AG04449 (cell line): Measurements from ENCODE around the gene SWAP70.

Experiments used
- CTCF ChIA-PET: fragments of 350-600 bp; formaldehyde crosslinking; extraction: SDS; loops from one replicate; lab custom pipeline; 2021; ENCODE audit warnings: antibody characterized with exemption; lab: Yijun Ruan, JAX
- POLR2A ChIA-PET: fragments of 400-600, 350-600 bp; formaldehyde crosslinking; extraction: SDS; loops from one replicate; lab custom pipeline; 2020; ENCODE audit warnings: antibody characterized with exemption, inconsistent platforms; lab: Yijun Ruan, JAX
- DNase-seq: peaks from one replicate; pipeline ENCODE4 v3.0.0-alpha.2; 2010; ENCODE audit warnings: low read depth, low spot score
- H3K4me3 ChIP-seq: 2 replicates; pipeline ENCODE4 v1.5.1; 2011; ENCODE audit warnings: low read depth, mild to moderate bottlenecking, control low read depth, low read length
- TF ChIP-seq, protein P1 (sequence below): IDR thresholded peaks from one replicate; pipeline ENCODE4 v1.5.1; 2011; ENCODE audit warnings: mild to moderate bottlenecking, moderate library complexity, low read length, control low read depth, inconsistent platforms; ENCODE audit not compliant: insufficient read depth; ENCODE audit errors: missing control alignments

Gene SWAP70

DNA sequence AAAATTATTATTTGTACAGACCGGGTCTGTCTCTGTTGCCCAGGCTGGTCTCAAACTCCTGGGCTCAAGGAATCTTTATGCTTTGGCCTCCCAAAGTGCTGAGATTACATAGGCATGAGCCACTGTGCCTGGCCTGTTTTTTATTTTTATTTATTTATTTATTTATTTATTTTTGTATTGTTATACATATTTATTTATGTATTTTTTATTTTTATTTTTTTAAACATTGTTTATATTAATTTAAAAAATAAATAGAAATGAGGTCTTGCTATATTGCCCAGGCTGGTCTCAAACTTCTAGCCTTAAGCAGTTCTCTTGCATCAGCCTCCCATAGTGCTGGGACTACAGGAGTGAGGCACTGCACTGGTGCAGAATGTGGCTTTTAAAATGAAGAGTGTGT, 47.0 kb downstream of the SWAP70 start:
- no peak overlapping the region for H3K4me3 ChIP-seq
- POLR2A ChIA-PET: no interaction called here
- TF ChIP-seq, protein P1, sequence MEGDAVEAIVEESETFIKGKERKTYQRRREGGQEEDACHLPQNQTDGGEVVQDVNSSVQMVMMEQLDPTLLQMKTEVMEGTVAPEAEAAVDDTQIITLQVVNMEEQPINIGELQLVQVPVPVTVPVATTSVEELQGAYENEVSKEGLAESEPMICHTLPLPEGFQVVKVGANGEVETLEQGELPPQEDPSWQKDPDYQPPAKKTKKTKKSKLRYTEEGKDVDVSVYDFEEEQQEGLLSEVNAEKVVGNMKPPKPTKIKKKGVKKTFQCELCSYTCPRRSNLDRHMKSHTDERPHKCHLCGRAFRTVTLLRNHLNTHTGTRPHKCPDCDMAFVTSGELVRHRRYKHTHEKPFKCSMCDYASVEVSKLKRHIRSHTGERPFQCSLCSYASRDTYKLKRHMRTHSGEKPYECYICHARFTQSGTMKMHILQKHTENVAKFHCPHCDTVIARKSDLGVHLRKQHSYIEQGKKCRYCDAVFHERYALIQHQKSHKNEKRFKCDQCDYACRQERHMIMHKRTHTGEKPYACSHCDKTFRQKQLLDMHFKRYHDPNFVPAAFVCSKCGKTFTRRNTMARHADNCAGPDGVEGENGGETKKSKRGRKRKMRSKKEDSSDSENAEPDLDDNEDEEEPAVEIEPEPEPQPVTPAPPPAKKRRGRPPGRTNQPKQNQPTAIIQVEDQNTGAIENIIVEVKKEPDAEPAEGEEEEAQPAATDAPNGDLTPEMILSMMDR: no peak
- no peak for DNase-seq
- CTCF ChIA-PET: interaction anchor here (0.8 kb wide), 1 partner anchor 98 kb away, joined by 3 read pairs; no protein-coding TSS in a partner anchor

DNA sequence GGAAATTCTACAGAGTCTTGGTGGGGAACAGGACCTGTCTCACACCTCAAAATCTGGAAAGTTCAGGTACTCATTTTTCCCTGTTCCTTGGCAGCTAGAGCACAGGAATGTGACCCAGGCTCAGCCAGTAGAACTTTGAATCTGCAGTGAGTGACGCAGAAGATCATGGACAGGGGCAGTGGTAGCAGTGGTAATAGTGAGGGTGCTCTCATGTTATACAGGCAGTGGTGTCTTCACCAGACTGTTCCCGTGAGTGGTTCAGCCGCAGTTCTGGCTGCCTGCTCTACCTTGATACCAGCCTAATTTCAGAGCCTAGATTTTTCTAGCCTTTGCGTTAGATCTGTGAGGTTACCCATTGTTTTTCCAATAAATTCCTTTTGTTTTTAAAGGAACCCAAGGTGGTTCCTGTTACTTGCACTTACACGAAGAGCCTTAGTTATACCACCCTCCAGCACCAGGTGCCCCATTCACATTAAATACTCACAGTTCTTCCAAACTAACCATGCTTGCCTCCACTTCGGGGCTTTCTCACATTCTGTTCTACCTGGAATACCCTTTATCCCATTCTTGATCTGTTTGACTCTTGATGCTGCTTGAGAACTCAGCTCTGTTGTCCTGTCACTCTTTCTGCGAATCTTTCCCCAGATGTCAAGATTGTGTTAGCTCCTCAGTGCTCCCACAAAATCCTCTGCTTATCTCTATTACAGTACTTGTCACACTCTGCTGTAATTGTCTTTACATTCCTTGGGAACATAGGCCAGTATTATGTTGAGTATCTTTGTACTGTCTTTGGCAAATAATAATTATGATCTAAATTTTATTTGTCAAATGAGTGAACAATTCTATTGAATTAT, 47.8 kb downstream of the SWAP70 start:
- no peak for DNase-seq
- ChIA-PET CTCF (no interaction called here), POLR2A (no interaction called here)
- TF ChIP-seq, protein P1: no peak
- H3K4me3 ChIP-seq: no peak overlapping the region

DNA sequence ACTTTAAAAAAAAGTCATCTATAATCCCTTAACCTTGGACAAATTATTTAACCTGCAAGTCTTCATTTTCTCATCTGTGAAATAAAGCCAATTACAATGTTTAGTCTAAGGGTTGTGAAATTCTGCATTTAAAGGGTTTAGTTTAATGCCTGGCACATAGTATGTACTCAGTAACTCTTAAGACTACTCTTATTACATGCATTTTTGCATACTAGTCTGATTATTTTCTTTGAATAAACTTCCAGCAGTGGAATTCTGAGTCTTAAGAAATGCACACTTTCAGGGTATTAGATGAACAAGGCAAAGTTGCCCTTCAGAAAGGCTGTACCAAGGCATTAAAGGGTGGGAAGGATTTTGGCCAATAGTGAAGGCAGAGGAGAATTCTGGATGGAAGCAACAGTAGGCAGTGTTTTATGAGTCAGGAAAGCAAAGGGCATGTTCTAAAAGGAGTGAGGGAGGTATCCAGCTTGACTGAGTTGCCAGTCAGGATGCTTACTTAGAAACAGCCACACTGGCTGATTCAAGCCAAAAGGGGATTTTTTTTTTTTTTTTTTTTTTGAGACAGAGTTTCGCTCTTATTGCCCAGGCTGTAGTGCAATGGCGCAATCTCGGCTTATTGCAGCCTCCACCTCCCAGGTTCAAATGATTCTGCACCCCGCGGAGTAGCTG, 50.5 kb downstream of the SWAP70 start:
- ChIA-PET POLR2A (no interaction called here), CTCF (no interaction called here)
- H3K4me3 ChIP-seq: no peak overlapping the region
- TF ChIP-seq, protein P1: no peak
- DNase-seq: no peak

DNA sequence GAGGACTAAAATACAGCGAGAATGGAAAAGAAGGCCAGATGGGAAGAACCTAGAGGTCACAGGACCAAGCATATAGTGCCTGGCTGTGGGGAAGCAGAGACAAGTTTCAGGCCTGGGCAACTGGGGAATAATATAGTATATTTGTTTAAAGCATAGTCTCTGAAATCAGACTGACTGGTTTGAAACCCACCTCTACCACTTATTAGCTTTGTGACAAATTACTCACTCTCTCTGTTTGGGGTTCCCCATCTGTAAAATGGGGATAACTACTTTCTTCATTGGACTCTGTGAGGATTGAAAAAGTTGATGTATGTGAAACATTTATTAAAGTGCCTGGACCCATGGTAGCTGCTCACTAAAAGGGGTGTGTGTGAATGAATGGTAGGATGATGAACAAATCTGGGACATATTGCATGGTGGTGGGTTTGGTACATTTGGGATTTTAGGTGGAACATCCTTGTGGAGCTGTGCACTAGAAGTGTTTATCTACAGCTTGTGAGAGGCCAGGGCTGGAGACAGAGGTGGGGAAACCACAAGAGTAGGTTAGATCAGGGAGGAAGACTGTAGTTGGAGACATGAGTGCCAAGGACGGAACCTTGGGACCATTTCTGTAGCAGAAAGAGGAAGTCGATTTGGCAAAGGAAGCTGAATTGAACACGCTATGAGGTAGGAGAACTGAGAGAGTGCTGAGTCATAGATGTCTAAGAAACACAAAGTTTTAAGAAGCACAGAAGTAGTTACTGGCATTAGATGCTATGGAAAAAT, 52.6 kb downstream of the SWAP70 start:
- TF ChIP-seq, protein P1: no peak
- peak; percentile 14 for DNase-seq
- H3K4me3 ChIP-seq: no peak overlapping the region
- POLR2A ChIA-PET: interaction anchor here (1.1 to 1.3 kb wide), 2 partner anchors 10 to 21 kb away, joined by 3 read pairs; no protein-coding TSS in a partner anchor
- CTCF ChIA-PET: interaction anchor here (1.6 kb wide), 1 partner anchor 10 kb away, joined by 4 read pairs; no protein-coding TSS in a partner anchor

DNA sequence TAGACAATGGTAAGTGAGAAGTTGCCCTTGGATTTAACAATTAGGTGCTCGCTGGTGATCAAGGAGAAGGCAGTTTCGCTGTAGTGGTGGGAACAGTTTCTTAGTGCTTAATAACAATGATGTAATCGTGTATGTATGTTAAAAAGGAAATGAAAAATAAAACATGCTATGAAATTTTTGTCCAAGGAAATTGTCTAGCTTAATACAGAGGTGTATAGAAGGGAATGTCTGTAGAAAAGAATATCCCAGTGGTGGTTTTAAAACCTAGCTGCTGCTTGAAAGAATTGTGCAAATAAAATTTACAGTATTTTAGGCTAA, 53.1 kb downstream of the SWAP70 start:
- ChIA-PET POLR2A (interaction anchor here (1.1 to 1.3 kb wide), 2 partner anchors 10 to 21 kb away, joined by 3 read pairs; no protein-coding TSS in a partner anchor), CTCF (interaction anchor here (1.6 kb wide), 1 partner anchor 9 kb away, joined by 4 read pairs; no protein-coding TSS in a partner anchor)
- no peak for DNase-seq
- TF ChIP-seq, protein P1: no peak
- H3K4me3 ChIP-seq: no peak overlapping the region
